ENCODE results near the gene NOP14.
"Not testable (repeated sequence)": the region's sequence is repeated elsewhere in the genome, so short reads cannot be mapped to it uniquely, and the experiment has no call there.

Gene NOP14

DNA sequence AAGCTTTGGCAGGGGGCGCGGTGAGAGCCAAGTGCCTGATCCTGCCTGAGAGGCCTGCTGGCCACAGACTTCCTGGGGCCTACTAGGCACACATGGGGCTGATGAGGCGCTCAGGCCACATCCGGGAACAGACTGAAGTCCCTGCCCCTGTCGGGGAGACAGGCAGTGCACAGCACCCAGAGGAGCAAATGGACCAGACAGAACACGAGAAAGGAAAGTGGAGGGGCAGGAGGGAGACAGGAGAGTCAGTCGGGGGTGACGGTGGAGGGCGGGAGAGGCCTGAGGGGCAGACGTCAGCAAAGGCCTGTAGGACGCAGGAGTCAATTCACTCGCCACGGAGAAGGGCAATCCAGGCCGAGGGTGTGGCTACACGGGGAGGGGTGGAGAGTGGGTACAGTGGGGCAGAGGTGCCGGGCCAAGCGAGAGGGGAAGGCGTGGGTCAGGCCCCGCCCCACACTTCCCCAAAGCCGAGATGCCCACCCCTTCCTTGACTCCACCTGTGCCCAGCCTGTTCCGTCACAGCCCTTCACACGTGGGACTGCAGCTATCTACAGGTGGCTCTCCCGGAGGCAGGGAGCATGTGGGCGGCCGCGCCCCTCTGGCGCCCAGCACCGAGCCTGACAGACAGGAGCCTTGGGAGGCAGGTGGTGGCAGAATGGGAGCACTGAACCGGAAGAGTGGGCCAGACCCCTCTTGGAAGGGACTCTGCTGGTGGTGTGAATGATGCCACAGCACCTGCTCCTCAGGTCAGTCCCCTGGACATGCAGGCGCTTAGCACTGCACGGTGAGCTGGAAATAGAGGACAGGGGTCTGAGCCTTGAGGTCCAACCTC lies 20.5 kb downstream of the NOP14 start:
- DNase-seq (ENCODE audit: low spot score), result no peak

DNA sequence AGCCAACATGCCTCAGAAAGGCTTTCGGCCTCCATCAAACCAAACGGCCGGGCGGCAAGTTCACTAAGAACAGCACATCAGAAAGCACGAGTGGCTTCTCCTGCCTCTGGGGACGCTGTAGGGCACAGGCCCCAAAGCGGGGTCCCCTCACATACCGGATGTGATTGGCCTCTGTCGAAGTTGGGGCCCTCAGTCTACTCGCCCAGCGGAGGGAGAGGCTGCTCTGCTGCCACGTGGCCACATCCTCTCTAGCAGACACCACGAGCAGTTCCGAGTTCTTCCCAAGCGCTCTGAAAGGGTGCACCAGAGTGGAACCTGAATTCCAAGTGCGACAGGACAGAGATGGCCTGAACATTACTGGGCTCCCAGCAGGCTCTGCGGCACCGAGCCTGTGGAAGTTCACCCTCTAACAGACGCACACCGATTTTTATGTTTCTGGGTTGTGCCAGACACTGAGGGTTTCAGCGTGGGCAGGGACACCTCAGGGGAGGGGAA lies 21.1 kb downstream of the NOP14 start:
- no peak for DNase-seq (ENCODE audit: low spot score)

DNA sequence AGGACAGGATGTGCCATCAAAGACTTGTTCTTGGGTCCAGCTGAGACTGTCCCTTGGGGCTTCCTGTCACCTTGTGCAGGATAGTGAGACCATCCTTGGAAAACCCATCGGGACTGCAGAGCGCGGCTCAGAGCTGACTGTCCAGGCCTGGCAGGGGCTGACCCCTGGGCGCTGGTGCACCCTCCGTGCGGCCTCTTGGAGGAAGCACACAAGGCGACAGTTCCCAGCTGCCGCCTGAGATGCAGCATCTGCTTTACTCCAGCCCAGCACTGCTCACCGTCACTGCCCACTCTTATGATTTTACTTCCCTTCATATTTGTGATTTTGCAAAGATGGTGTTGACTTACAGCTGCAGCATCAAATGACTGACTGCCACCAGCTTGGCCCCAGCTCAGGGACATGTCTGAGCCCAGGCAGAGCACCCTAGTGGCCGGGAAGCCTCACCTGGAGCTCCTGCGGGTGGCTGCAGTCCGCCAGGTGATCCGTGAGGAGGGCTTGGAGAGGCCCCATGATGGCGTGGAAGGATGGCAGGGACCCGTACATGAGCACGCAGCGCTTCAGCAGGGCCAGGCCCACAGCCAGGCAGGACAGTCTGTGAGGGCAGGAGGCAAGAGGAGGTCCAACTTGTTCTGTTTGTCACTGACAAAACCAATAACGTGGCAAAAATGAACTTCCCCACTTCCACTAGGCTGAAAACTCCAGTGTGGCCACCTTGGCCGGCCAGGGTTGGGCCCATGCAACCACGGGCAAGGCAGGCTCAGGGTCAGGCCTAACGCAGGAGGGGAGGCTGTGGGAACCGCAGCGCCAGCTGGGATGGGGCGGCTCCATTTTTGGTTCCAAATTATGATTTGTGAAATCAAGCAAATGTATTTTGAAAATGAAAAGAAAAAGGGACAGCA lies 21.8 kb downstream of the NOP14 start:
- DNase-seq (ENCODE audit: low spot score), result no peak

DNA sequence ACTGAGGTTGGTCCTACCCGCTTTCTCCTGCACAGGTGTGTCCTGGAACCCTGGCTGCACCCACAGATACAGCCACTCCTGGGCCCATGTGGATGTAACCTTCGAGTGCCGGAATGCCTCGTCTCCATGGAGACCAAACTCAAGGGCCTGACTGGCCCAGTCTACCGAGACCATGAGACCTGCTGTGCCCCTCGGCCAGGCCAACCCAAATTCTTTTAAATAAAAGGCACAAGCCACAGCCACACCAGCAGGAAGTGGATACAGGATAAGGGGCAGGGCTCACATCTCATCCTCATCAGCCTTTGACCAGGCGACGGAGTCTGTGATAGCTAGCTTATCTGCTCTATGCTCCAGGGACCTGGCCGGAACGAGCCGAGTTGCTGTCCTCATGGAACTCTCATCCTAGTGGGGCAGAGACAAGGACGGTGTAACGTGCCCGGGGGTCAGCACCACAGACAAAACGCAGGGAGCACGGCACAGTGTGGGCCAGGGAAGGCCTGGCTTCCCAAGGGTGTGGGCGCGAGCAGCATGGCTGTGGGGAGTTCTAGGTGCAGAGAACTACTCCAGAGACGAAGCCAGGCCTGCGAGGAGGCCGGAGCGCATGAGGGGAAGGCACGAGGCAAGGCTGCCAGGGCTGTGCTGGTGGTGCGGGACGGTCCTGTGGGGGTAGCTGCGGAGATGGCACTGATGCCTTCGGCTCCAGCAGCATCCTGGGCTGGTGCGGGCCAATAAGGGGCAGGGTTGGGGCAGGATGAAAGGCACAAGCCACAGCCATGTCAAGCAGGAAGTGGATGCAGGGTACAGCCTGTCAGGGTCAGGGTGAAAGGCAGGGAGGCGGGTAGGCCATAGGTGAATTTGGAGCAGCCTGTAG lies 22.7 kb downstream of the NOP14 start:
- DNase-seq (ENCODE audit: low spot score), result peak; percentile 17

DNA sequence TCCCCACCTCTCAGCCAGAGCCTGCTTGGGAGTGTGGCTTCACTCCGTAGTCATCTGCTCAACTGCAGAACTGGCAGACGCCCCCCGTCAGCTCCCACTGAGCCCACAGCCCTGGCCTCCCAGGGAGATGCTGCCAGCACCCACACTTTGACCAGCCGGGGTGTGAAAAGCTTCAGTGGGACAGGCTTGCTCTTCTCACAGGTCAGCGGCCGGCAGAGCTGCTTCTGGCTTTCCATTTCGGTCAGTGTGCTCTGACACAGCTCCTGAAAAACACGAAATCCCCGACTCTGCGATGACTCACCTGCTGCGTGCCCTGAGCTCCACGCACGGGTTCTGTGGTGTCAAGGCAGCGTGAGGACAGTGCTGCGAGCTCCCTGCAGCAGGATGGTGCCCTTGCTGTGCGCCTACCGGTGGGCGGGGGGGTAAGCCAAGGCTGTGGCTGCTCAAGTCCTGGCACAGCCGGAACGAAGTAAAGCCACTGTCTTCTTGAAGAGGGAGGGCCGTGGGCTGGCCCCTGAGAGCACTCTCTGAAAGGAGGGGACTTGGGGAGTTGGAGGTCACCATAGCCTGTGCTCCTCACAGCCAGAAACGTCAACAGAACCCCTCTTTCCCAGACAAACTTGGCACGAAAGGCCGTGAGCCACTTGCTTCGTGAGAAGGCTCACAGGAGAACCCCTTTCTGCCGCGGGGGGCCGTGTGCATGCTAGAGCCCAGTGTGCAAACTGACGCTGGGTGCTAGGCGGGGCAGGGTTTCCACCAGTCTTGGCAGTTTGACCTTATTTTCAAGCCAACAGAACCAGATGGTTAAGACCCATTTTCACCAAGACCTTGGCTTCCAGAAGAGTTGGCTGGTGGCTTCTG lies 23.6 kb downstream of the NOP14 start:
- DNase-seq (ENCODE audit: low spot score), result peak; percentile 7

DNA sequence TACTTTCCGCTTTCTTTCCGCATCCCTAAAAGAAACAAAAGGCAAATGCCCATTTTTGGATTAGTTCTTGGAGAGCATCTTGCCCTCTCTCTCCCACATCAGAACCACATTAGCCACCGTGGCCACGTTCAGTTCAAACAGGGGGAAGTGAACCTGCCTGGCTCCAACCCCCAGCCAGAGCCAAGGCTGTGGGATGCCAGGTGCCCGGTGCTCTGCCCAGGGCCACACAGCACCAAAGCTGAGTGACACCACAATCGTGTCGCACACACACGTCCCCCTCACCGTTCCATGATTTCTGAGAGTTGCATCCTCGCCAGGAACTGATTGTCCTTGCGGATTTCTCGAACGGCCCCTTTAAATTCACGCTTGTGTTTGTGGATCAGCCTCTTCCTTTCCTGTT lies 24.3 kb downstream of the NOP14 start:
- no peak for DNase-seq (ENCODE audit: low spot score)

DNA sequence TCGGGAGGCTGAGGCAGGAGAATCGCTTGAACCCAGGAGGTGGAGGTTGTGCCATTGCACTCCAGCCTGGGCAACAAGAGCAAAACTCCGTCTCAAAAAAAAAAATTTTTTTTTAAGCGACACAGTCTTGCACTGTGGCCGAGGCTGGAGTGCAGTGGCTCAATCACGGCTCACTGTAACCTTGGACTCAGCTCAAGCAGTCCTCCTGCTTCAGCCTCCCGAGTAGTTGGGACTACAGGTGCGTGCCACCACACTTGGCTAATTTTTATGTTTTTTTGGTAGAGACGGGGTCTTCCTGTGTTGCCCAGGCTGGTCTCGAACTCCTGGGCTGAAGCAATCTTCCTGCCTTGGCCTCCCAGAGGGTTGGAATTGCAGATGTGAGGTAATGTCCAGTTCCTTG lies 24.8 kb downstream of the NOP14 start:
- not testable (repeated sequence) for DNase-seq (ENCODE audit: low spot score)

DNA sequence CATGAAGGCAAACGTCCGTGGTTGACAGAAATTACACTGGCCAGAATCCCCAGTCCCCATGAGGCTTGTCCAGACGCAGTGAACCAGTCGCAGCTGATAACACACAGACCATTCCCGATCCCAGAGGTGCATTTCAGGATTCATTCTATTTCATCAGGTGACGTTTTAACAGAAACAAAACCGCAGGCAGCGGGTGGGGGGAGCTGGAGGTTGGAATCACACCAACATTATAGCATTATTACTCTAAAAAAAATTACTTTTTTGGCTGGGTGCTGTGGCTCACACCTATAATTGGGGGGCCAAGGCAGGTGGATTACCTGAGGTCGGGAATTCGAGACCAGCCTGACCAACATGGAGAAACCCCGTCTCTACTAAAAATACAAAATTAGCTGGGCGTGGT lies 25.2 kb downstream of the NOP14 start:
- DNase-seq (ENCODE audit: low spot score), result no peak

DNA sequence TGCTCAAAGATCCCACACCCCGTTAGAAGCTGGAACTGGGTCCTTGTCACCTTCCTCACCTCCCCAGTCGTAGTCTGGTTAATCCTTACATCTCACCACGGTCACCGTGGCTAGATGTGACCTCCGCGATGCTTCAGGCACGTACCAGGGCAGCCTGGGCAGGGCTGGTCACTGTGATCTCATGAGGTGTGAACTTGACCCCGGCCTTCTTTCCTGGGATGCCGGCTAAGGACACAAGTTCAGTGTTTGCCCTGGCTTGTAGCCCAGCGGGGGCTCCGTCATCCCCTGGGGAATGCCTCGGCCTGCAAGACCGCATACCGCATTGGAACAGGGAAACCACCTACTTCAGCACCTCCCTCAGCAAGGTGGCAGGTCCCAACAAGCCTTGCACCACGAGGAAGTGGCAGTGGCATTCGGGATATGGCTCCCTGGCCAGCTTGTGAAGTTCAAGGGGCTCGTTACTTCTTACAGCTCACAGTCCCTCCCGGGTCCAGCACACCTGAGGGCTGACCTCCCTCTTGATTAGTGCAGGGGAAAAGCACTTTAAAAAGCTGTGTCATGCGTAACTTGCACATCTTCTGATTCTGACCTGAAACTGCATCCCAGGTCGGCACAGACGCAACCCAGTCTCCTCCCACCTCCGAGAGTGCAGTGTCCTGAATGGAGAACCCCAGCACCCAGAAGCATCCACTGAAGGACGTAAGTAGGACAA lies 25.9 kb downstream of the NOP14 start:
- DNase-seq (ENCODE audit: low spot score), result no peak

DNA sequence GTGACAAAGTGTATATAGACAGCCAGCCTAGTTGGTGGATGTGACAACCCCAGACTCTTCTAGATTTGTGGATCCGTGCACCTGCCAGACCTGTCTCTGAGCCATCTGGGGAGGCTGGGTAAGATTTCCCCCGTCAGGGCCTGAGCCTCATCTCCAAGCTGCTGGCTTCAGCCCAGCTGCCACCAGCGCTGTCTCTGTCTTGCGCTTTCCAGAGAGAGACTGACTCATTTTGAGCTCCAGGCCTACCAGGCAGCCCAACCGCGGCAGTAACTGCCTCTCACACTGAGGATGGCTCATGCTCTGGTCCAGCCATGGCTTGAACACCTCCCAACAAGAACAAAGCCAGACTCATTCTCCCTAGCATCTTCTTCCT lies 26.4 kb downstream of the NOP14 start:
- no peak for DNase-seq (ENCODE audit: low spot score)

DNA sequence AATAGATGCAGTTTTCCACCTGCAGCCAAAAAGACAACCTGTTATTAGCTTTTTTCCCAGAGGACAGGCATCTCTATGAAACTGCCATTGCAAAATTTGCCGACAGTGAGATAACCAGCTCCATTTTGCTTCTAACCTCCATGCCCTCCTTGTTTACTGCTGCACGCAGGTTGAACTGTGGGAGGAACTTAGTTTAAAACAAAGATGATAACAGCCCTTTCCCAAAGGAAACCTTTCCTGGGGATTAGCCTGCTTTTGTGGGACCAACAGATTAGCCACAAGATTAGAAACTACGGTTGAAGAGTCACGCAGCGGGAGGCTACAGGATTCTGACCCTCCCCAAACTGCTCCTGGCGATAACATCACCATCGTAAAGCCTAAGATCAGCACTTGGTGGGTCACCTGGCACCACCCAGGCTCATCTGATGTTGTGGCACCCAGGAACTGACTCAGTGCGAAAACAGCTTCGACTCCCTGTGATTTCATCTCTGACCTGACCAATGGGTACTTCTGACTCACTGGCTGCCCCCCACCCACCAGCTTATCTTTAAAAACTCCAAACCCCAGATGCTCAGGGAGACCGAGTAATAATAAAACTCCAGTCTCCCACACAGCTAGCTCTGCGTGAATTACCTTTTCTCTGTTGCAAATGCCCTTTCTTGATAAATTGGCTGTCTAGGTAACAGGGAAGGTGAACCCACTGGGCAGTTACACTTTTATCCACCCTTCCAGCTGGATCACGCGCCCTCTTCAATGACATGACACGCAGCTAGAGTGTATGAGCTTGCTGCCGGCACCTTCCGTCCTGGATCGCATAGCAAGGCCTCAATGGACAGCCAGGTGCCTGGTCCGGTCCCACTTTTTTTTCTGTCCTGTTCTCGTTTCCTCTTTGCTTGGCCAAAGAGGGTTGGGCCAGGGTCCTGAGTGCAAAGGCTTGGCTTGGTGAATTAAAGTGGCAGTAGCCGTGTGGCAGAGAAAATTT lies 27.2 kb downstream of the NOP14 start:
- DNase-seq (ENCODE audit: low spot score), result no peak

DNA sequence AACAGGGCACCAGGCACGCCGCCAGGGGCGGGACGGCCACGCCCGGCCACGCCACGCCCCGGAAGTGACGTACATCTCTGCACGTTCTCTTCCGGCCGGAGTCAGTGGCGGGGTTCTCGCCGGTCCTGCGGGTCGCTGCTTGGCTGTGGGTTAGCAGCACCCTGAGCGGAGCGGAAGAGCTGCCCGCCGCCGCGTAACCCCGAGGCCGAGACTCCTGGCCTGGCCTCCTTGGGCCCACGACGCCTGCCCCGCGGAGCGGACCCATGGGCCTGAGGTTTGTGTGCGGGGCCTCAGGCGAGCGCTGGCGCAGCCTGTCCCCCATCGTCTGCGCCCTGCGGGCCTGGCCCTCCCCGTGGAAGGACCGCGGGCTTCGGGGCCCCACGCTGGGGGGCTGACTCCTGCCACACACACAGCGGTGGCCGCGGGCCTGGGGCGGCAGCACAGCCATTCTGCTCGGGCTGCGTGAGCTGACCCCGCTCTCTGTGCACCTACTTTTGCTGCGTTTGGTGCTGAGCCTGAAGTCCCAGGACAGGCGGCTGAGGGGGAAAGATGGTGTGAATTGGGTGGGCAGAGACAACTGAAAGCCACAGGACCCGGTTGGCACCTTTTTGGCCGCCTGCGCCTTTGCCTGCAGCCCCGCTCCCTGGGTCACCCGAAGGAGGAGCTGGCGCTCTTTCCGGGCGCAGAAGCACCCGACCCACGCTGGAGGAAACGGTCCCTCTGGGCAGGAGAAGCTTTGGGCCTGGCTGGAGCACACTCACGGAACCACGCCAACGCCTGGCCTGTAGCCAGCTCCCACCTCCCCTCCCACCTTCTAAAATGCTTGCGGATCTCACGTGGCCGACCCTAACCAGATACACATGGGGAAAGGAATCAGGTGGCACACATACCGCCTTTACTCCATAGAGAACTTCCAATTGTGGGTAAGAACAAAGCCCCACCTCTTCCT lies 28.1 kb downstream of the NOP14 start:
- peak; percentile 98 for DNase-seq (ENCODE audit: low spot score)

DNA sequence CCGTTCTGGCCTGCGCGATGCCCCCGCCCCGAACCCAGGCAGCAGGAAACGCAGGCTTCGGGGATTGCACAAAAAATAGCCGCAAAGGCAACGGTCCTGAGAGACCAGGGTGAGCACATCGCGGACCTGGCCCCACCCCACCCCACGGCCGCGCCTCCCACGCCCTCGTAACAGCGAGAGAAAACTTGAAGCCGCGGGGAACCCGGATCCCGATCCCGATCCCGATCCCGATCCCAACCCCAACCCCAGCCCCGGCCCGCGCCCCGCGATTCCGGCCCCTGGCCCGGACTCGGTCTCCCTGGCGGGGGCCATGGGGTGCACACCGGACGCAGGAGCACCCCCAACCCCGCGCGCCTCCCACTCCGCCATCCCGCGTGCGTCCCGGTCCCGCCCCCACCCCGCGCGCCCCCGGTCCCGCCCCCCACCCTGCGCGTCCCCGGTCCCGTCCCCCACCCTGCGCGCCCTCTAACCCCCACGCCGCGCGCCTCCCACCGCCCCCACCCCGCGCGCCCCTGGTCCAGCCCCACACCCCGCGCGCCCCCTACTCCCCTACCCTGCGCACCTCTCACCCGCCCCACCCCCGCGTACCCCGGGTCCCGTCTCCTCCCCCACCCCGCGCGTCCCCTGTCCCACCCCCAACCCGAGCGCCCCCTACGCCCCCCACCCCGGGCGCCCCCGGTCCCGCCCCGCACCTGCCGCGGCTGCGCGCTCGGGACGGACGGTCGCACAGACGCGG lies 29.0 kb downstream of the NOP14 start:
- DNase-seq (ENCODE audit: low spot score), result peak; percentile 54

DNA sequence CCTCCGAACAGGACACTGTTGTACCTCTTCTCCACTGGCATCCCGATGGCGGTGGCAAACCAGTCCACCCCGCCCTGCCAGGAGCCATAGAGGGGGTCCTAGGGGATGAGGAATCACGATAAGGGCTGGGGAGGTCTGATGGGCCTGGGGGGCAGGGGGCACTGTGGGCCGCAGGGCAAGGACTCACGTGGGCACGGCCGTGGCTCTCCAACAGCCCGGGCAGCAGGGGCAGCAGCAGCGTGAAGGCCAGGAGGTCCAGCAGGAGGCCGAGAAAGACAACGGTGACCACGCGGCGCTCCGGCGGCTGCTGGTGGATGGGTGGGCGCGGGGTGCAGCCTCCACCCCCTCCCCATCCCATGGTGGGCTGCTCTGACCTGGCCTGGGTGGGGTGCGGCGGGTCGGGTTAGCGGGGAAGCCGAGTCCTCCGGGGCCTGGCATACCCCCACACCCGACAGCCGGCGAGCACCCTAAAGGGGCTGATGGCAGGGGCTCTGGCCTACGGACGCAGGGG lies 29.6 kb downstream of the NOP14 start:
- DNase-seq (ENCODE audit: low spot score), result peak; percentile 66

DNA sequence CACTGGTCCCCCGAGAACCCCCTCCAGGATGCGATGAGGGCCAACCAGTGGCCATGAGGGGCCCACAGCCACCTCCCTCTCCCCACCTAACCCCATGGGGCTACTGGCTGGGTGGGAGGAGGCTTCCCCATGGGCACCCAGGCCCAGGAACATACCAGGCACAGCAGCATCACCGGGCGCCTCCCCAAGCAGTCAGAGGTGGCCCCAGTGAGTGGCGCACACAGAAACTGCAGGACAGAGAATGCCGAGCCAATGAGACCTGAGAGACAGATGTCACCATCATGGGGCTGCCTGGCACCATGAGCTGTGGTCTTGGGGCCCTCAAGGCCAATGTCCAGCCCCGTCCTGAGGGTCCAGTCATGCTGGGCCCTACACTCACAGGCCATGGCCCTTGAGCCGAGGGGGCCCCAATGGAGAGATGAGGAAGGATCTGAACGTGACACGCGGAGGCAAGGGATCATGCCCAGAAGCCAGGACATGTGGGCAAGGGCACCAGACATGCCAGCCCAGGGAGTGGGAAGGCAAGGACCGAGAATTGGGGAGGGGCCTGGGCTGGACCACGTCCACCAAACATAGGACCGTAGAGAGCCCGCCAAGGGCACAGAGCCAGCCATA lies 30.1 kb downstream of the NOP14 start:
- no peak for DNase-seq (ENCODE audit: low spot score)

DNA sequence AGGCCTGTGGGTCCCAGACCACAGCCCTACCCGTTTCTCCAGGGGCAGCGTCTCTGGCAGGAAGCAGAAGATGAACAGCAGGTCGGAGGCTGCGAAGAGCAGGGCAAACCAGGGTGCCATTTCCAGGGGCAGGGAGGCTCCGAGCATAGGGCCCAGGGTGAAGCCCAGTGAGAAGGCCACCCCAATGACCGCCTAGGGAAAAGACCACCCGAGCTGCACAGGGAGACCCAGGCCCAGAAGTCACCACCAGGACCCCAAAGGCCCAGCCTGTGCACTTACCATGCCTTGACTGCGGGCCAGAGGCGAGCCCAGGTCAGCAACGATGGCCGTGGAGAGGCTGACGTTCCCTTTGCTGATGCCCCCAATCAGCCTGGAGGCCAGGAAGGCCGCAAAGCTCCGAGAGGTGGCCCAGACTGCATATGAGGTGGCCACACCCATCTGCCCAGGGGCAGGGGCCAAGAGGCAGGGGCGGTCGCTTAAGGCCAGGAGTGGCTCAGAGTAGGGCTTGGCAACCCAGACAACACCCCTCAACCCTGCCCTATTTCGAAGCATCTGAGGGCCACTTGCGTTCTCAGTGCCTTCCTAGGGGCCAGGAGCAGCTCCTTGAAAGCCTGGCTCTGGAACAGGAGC lies 30.8 kb downstream of the NOP14 start:
- DNase-seq (ENCODE audit: low spot score), result no peak

Measured in iPS-NIHi11 (cell line).